K562 (cell line): ENCODE data around the gene KRTAP6-2. TPM values are rescaled to one million over a fixed set of nuclear protein-coding genes. Genes with fewer than 3 reads are reported as not detected.

Experiments
- BRD9 ChIP-seq: fragments of 450-650 bp; IDR thresholded peaks from 2 replicates; pipeline ENCODE4 v1.6.1; 2018; ENCODE audit warnings: low read depth; ENCODE audit not compliant: partially characterized antibody
- CBFA2T3 ChIP-seq: fragments of 450-650 bp; IDR thresholded peaks from 2 replicates; pipeline ENCODE4 v1.6.1; 2017
- HDGF ChIP-seq: fragments of 450-650 bp; IDR thresholded peaks from 2 replicates; pipeline ENCODE4 v1.6.1; 2016
- KAT2B ChIP-seq: IDR thresholded peaks from one replicate; pipeline ENCODE4 v1.6.1; 2012; ENCODE audit warnings: low read depth, mild to moderate bottlenecking, control low read depth, inconsistent platforms, low read length, moderate library complexity
- RAD21 ChIP-seq, 2 experiments: fragments of 250-450 bp in 1 of 2; fragments of 450-650 bp in 1 of 2; sonication (Bioruptor Pico) in 1 of 2; formaldehyde crosslinking in 1 of 2; IDR thresholded peaks in 1 of 2; conservative IDR thresholded peaks in 1 of 2; 2 replicates each; pipeline versions ENCODE4 v1.4.0 to v1.8.0; 2020 to 2022; ENCODE audit warnings: mild to moderate bottlenecking in 2 of 2, moderate library complexity in 1 of 2
- TEAD4 ChIP-seq, 2 experiments: sonication (generic) in 1 of 2; formaldehyde crosslinking in 1 of 2; IDR thresholded peaks; 2 replicates each; pipeline versions ENCODE4 v1.6.1 to v1.8.0; 2012 to 2022; ENCODE audit warnings: borderline replicate concordance in 1 of 2, inconsistent platforms in 1 of 2, low read length in 1 of 2, mild to moderate bottlenecking in 1 of 2, missing genetic modification reagents in 1 of 2
- ZBTB17 ChIP-seq: fragments of 450-650 bp; formaldehyde crosslinking; IDR thresholded peaks from 2 replicates; pipeline ENCODE4 v1.4.0; 2020; ENCODE audit warnings: mild to moderate bottlenecking
- ZNF444 ChIP-seq: fragments of 250-450 bp; sonication (Bioruptor Pico); IDR thresholded peaks from 2 replicates; pipeline ENCODE4 v1.4.0; 2020; ENCODE audit warnings: mild to moderate bottlenecking, moderate library complexity
- ZNF707 ChIP-seq: fragments of 250-450 bp; sonication (Bioruptor Pico); conservative IDR thresholded peaks from 2 replicates; pipeline ENCODE4 v1.8.0; 2022; ENCODE audit warnings: inconsistent platforms, mild to moderate bottlenecking, moderate library complexity
- polyA plus RNA-seq, 8 experiments: library from polyadenylated mRNA; depleted of rRNA in 4 of 8; stranded (reverse) in 5 of 8; unstranded in 3 of 8; fragments of >200 nt; fragmentation: Nextera tagmentation in 2 of 8; fragmentation: Illumina TruSeq in 1 of 8; extraction: Ambion mirVana in 2 of 8; extraction: Trizol in 1 of 8; gene quantifications; 2 replicates each; pipeline versions ENCODE4 v1.2.1 to v1.2.3, GENCODE V29; 2011 to 2014; ENCODE audit warnings: inconsistent platforms in 1 of 8, missing spikeins in 1 of 8
- total RNA-seq, 7 experiments: library from RNA; depleted of rRNA in 6 of 7; stranded (reverse); fragments of >200 nt in 6 of 7; fragmentation: Illumina TruSeq in 2 of 7; extraction: Trizol in 2 of 7; gene quantifications; 2 replicates each; pipeline versions ENCODE4 v1.2.1 to v1.2.3, GENCODE V29; 2011 to 2021; ENCODE audit warnings: low replicate concordance in 1 of 7
- TF ChIP-seq, protein P1 (sequence below): fragments of 450-650 bp; IDR thresholded peaks from 2 replicates; pipeline ENCODE4 v1.6.1; 2016; ENCODE audit warnings: mild to moderate bottlenecking, moderate library complexity
- TF ChIP-seq, protein P2 (sequence below): fragments of 250-450 bp; sonication (Bioruptor Pico); IDR thresholded peaks from 2 replicates; pipeline ENCODE4 v1.9.0; 2021; ENCODE audit warnings: mild to moderate bottlenecking
- TF ChIP-seq, protein P3 (sequence below): sonication (generic); formaldehyde crosslinking; IDR thresholded peaks from 2 replicates; pipeline ENCODE4 v1.4.0; 2020; ENCODE audit warnings: mild to moderate bottlenecking, missing genetic modification reagents
- TF ChIP-seq, protein P4 (sequence below): fragments of 250-450 bp; sonication (Bioruptor Pico); IDR thresholded peaks from 2 replicates; pipeline ENCODE4 v1.9.0; 2021; ENCODE audit warnings: mild to moderate bottlenecking, inconsistent platforms

KRTAP6-2 gene
- total and polyA plus RNA-seq, 9 of the 15 experiments (the other 6 are each of a cell fraction or from before 2014, with no cell fraction given): not detected

DNA sequence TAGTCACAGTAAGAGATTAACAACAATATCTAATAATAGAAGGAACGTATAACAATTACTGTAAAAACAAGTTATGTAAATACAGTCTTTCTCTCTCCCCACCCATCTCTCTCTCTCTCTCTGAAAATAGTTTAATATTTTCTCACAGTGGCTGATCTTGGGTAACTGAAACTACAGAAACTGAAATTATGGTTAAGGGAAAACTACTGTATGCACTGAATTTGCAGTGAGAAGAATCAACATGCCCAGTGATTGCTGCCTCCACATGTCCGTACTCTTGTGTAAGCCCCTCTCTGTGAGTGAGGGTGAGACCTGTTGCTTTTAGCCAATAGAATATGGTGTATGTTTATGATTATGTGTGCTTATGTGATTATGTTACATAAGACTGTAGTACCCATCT lies 13.4 kb upstream of the KRTAP6-2 start (continued):
- TF ChIP-seq, protein P1, sequence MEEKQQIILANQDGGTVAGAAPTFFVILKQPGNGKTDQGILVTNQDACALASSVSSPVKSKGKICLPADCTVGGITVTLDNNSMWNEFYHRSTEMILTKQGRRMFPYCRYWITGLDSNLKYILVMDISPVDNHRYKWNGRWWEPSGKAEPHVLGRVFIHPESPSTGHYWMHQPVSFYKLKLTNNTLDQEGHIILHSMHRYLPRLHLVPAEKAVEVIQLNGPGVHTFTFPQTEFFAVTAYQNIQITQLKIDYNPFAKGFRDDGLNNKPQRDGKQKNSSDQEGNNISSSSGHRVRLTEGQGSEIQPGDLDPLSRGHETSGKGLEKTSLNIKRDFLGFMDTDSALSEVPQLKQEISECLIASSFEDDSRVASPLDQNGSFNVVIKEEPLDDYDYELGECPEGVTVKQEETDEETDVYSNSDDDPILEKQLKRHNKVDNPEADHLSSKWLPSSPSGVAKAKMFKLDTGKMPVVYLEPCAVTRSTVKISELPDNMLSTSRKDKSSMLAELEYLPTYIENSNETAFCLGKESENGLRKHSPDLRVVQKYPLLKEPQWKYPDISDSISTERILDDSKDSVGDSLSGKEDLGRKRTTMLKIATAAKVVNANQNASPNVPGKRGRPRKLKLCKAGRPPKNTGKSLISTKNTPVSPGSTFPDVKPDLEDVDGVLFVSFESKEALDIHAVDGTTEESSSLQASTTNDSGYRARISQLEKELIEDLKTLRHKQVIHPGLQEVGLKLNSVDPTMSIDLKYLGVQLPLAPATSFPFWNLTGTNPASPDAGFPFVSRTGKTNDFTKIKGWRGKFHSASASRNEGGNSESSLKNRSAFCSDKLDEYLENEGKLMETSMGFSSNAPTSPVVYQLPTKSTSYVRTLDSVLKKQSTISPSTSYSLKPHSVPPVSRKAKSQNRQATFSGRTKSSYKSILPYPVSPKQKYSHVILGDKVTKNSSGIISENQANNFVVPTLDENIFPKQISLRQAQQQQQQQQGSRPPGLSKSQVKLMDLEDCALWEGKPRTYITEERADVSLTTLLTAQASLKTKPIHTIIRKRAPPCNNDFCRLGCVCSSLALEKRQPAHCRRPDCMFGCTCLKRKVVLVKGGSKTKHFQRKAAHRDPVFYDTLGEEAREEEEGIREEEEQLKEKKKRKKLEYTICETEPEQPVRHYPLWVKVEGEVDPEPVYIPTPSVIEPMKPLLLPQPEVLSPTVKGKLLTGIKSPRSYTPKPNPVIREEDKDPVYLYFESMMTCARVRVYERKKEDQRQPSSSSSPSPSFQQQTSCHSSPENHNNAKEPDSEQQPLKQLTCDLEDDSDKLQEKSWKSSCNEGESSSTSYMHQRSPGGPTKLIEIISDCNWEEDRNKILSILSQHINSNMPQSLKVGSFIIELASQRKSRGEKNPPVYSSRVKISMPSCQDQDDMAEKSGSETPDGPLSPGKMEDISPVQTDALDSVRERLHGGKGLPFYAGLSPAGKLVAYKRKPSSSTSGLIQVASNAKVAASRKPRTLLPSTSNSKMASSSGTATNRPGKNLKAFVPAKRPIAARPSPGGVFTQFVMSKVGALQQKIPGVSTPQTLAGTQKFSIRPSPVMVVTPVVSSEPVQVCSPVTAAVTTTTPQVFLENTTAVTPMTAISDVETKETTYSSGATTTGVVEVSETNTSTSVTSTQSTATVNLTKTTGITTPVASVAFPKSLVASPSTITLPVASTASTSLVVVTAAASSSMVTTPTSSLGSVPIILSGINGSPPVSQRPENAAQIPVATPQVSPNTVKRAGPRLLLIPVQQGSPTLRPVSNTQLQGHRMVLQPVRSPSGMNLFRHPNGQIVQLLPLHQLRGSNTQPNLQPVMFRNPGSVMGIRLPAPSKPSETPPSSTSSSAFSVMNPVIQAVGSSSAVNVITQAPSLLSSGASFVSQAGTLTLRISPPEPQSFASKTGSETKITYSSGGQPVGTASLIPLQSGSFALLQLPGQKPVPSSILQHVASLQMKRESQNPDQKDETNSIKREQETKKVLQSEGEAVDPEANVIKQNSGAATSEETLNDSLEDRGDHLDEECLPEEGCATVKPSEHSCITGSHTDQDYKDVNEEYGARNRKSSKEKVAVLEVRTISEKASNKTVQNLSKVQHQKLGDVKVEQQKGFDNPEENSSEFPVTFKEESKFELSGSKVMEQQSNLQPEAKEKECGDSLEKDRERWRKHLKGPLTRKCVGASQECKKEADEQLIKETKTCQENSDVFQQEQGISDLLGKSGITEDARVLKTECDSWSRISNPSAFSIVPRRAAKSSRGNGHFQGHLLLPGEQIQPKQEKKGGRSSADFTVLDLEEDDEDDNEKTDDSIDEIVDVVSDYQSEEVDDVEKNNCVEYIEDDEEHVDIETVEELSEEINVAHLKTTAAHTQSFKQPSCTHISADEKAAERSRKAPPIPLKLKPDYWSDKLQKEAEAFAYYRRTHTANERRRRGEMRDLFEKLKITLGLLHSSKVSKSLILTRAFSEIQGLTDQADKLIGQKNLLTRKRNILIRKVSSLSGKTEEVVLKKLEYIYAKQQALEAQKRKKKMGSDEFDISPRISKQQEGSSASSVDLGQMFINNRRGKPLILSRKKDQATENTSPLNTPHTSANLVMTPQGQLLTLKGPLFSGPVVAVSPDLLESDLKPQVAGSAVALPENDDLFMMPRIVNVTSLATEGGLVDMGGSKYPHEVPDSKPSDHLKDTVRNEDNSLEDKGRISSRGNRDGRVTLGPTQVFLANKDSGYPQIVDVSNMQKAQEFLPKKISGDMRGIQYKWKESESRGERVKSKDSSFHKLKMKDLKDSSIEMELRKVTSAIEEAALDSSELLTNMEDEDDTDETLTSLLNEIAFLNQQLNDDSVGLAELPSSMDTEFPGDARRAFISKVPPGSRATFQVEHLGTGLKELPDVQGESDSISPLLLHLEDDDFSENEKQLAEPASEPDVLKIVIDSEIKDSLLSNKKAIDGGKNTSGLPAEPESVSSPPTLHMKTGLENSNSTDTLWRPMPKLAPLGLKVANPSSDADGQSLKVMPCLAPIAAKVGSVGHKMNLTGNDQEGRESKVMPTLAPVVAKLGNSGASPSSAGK: no peak
- TF ChIP-seq KAT2B (no peak), TEAD4 (IDR thresholded peaks at IDR 0.05; ENCODE audit: low read length) (no peak), TEAD4 (CRISPR knock-in tag; IDR thresholded peaks at IDR 0.05; ENCODE audit: borderline replicate concordance) (no peak), ZNF707 (no peak), ZBTB17 (CRISPR knock-in tag) (no peak), ZNF444 (CRISPR knock-in tag) (no peak), RAD21 (CRISPR knock-in tag; conservative IDR thresholded peaks at IDR 0.05 in 1 of 2, IDR thresholded peaks at IDR 0.05 in 1 of 2) (no peak), CBFA2T3 (no peak), BRD9 (no peak), HDGF (no peak)
- TF ChIP-seq, protein P2, sequence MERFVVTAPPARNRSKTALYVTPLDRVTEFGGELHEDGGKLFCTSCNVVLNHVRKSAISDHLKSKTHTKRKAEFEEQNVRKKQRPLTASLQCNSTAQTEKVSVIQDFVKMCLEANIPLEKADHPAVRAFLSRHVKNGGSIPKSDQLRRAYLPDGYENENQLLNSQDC: no peak
- TF ChIP-seq, protein P3, sequence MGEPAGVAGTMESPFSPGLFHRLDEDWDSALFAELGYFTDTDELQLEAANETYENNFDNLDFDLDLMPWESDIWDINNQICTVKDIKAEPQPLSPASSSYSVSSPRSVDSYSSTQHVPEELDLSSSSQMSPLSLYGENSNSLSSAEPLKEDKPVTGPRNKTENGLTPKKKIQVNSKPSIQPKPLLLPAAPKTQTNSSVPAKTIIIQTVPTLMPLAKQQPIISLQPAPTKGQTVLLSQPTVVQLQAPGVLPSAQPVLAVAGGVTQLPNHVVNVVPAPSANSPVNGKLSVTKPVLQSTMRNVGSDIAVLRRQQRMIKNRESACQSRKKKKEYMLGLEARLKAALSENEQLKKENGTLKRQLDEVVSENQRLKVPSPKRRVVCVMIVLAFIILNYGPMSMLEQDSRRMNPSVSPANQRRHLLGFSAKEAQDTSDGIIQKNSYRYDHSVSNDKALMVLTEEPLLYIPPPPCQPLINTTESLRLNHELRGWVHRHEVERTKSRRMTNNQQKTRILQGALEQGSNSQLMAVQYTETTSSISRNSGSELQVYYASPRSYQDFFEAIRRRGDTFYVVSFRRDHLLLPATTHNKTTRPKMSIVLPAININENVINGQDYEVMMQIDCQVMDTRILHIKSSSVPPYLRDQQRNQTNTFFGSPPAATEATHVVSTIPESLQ (CRISPR knock-in tag): no peak
- TF ChIP-seq, protein P4, sequence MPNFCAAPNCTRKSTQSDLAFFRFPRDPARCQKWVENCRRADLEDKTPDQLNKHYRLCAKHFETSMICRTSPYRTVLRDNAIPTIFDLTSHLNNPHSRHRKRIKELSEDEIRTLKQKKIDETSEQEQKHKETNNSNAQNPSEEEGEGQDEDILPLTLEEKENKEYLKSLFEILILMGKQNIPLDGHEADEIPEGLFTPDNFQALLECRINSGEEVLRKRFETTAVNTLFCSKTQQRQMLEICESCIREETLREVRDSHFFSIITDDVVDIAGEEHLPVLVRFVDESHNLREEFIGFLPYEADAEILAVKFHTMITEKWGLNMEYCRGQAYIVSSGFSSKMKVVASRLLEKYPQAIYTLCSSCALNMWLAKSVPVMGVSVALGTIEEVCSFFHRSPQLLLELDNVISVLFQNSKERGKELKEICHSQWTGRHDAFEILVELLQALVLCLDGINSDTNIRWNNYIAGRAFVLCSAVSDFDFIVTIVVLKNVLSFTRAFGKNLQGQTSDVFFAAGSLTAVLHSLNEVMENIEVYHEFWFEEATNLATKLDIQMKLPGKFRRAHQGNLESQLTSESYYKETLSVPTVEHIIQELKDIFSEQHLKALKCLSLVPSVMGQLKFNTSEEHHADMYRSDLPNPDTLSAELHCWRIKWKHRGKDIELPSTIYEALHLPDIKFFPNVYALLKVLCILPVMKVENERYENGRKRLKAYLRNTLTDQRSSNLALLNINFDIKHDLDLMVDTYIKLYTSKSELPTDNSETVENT (CRISPR knock-in tag): no peak
